Right lobe of liver (tissue), 6 donors: ENCODE measurements around the gene ACACA. TPM values are rescaled to one million over a fixed set of nuclear protein-coding genes. Genes with fewer than 3 reads are reported as not detected.

ENCODE experiments used
- ATAC-seq, 4 donors: fragments of 200-7000 bp; cut with Tn5 transposase; one replicate each; pipeline ENCODE4 v1.9.1; 2020; ENCODE audit warnings: mild to moderate bottlenecking in 4 of 4, moderate library complexity in 4 of 4
- DNase-seq, 3 donors: peaks; one replicate each; pipeline ENCODE4 v3.0.0-alpha.2; 2020
- H3K27ac ChIP-seq, 3 donors: fragments of 200-600 bp; one replicate each; pipeline ENCODE4 v1.8.0; 2022
- H3K27me3 ChIP-seq, 2 donors: fragments of 200-600 bp; one replicate each; pipeline ENCODE4 v1.8.0; 2022
- H3K36me3 ChIP-seq, 4 donors: fragments of 200-600 bp; sonication (generic) in 1 of 4; one replicate each; pipeline versions ENCODE4 v1.5.1 to v1.8.0; 2017 to 2022; ENCODE audit warnings: control low read depth in 1 of 4
- H3K4me1 ChIP-seq, 4 donors: fragments of 200-600 bp; sonication (generic) in 1 of 4; one replicate each; pipeline versions ENCODE4 v1.5.1 to v1.8.0; 2017 to 2022; ENCODE audit warnings: control low read depth in 1 of 4
- H3K4me3 ChIP-seq, 3 donors: fragments of 200-600 bp; one replicate each; pipeline ENCODE4 v1.8.0; 2022
- H3K9me3 ChIP-seq, 4 donors: fragments of 200-600 bp; sonication (generic) in 1 of 4; one replicate each; pipeline versions ENCODE4 v1.5.1 to v1.8.0; 2017 to 2022; ENCODE audit warnings: control low read depth in 1 of 4
- CTCF ChIP-seq, 4 donors: fragments of 200-600 bp in 3 of 4; fragments of 450-650 bp in 1 of 4; IDR thresholded peaks; one replicate each; pipeline versions ENCODE4 v1.5.1 to v1.8.0; 2016 to 2022; ENCODE audit warnings: antibody characterized with exemption in 4 of 4, mild to moderate bottlenecking in 2 of 4
- POLR2A ChIP-seq: fragments of 450-650 bp; IDR thresholded peaks from one replicate; pipeline ENCODE4 v1.6.1; 2017; ENCODE audit warnings: antibody characterized with exemption, mild to moderate bottlenecking
- WGBS: methylation state at CpG from one replicate; pipeline ENCODE4 v1.1.6; 2018; ENCODE audit warnings: low coverage, low lambda C conversion rate; ENCODE audit not compliant: insufficient coverage; ENCODE audit errors: missing lambda C conversion rate; 5-methylcytosine and 5-hydroxymethylcytosine counted together
- intact Hi-C, 2 donors: fragments of 100-400 bp; cut with DNase I; formaldehyde crosslinking; loops; one replicate each; pipeline versions ENCODE4 v1.11.2 to v1.14.1; 2022
- total RNA-seq, 6 experiments: library from RNA; depleted of rRNA in 2 of 6; stranded (reverse); fragments of >200 nt in 2 of 6; fragmentation: NEBNext Ultra II Directional in 3 of 6; extraction: Animal tissue kit (Norgen Biotek cat#: 25700) in 3 of 6; gene quantifications; one replicate each; pipeline versions ENCODE4 v1.1.0 to v1.2.4, GENCODE V29; 2016 to 2023
- donor health status: DM: no; HTN: yes; CAD: no.
- donor health status: DM: no; HTN: no; CAD: no.
- donor health status: DM: no; HTN: no; CAD: no.
- donor health status: DM: no; HTN: yes; CAD: no.
- donor health status: DM: no; HTN: yes; CAD: no.

Gene ACACA
- total RNA-seq, 6 experiments from 2014 or later = 14.6 to 56.4 (median 27.1) TPM

DNA sequence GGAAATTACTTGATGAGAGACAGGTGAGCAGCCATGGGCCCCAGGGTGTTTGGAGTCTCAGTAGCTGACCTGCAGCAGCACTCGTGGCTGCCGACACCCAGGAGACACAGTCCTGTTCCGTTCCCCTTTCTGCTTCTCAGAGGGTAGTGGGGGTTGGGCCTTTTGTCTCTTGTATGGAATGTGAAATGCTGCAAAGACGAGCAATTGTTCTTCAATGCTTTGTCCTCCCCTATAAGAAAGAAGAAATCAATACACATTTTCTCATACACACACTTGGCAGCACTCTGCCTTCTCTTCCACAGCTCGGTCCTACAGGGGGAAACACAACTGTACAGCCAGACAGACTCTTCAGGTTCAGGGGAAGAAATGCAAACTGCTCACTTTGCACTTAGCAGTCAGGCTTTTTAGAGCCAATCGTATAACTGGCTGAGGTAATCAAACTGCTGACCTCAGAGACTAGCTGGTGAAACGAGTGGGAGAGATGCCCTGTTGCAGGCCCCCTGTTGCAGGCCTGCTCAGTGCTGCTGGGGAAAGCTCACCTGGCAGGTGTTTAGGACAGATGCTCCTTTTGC, 361.2 kb downstream of the ACACA start:
- no peak overlapping the region for H3K27ac ChIP-seq
- H3K36me3 ChIP-seq = peaks cover 0 to 3% (median 0%) of the 10 kb centered on the region in 4 donors
- no peak for DNase-seq
- H3K4me1 ChIP-seq = peaks cover 0 to 7% (median 3%) of the 10 kb centered on the region in 4 donors
- H3K4me3 ChIP-seq = no peak overlapping the region
- no peaks in the 10 kb centered on the region for H3K9me3 ChIP-seq
- intact Hi-C loops = loop anchor here (10.0 kb wide), 1 partner anchor 101 kb away; the partner anchor contains the start of gene AATF (in 2 of the 2)
- no peak for ATAC-seq
- 70% methylated on average over 6 of the region's 7 CpGs for WGBS
- no peaks in the 10 kb centered on the region for H3K27me3 ChIP-seq
- TF ChIP-seq POLR2A = no peak

GRCh38 chr17:37043201-37043600, 363.4 kb downstream of the ACACA start:
- intact Hi-C loops = loop anchor here (10.0 kb wide), 1 partner anchor 98 kb away; the partner anchor contains the start of gene AATF (in 2 of the 2)
- no peaks in the 10 kb centered on the region for H3K27me3 ChIP-seq
- ATAC-seq (no peak), DNase-seq (no peak)
- H3K4me3 ChIP-seq = no peak overlapping the region
- no peaks in the 10 kb centered on the region for H3K9me3 ChIP-seq
- H3K27ac ChIP-seq = no peak overlapping the region
- peaks cover 0 to 3% (median 0%) of the 10 kb centered on the region in 4 donors for H3K36me3 ChIP-seq
- TF ChIP-seq CTCF (IDR thresholded peaks at IDR 0.05) (no peak), POLR2A (no peak)
- H3K4me1 ChIP-seq = no peaks in the 10 kb centered on the region
- WGBS = 80% methylated on average over 3 of the region's 3 CpGs

DNA sequence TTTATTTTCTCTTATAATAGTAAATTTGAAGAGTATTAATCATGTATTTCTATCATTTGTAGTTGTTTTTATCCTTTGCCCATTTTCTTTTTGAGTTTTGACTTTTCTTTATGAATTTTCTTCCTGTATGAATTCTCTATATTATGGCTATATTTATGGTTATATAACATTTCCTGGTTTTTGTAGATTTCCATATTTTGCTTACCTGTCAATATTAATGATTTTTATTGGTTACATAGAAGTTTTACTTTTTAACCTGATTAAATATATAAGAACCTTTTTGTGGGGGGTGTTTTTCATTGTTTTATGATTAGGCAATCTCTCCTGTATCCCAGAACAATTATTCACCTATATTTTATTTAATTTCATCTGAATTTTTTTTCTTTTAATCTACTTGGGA, 364.7 kb downstream of the ACACA start:
- peaks cover 0 to 3% (median 0%) of the 10 kb centered on the region in 4 donors for H3K36me3 ChIP-seq
- ATAC-seq = no peak
- intact Hi-C loops = loop anchor here (10.0 kb wide), 1 partner anchor 97 kb away; the partner anchor contains the start of gene AATF (in 2 of the 2)

DNA sequence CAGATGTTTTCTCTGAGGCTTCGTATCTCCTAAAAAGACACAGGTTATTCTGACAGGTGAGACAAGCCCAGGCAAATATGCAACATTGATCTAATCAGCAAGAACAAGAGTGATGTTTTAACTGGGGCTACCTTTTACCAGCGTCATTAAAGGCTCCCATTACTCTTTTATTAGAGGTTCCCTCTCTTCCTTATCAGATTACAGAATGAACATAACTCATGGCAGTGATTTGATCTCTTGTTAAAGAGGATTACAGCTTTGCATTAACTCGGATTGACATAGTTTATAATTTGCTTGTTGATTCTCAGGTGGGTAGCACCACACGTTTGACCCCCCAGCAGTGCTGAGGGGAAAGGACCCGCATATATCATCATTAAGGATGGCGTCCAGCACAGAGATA, 367.4 kb downstream of the ACACA start:
- WGBS = 97% methylated on average over 4 of the region's 6 CpGs
- TF ChIP-seq CTCF (IDR thresholded peaks at IDR 0.05) = no peak
- TF ChIP-seq POLR2A = no peak

More for the DNA sequence above, 364.7 kb downstream of the ACACA start:
- TF ChIP-seq CTCF (IDR thresholded peaks at IDR 0.05) (no peak), POLR2A (no peak)
- DNase-seq = no peak
- no peaks in the 10 kb centered on the region for H3K27me3 ChIP-seq
- no peaks in the 10 kb centered on the region for H3K9me3 ChIP-seq
- no peak overlapping the region for H3K4me3 ChIP-seq
- no peaks in the 10 kb centered on the region for H3K4me1 ChIP-seq
- H3K27ac ChIP-seq = no peak overlapping the region

DNA sequence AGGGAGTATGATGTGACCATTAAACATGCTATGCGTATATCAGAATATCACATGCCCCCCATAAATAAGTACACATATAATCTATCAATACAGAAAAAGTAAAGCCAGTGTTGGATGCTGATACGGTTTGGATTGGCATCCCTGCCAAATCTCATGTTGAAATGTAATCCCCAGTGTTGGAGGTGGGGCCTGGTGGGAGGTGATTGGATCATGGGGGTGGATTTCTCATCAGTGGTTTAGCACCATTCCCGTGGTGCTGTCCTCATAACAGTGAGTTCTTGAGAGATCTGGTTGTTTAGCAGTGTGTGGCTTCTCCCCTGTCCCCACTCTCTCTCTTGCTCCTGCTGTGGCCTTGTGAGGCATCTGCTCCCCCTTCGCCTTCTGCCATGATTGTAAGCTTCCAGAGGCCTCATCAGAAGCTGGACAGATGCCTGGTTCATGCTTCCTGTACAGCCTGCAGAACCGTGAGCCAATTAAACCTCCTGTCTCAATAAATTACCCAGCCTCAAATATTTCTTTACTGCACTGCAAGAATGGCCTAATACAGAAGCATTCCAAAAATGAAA, 369.0 kb downstream of the ACACA start:
- no peak for ATAC-seq
- no peaks in the 10 kb centered on the region for H3K4me1 ChIP-seq
- no peaks in the 10 kb centered on the region for H3K27me3 ChIP-seq
- H3K27ac ChIP-seq = no peak overlapping the region
- no peak for DNase-seq
- H3K4me3 ChIP-seq = no peak overlapping the region
- TF ChIP-seq CTCF (IDR thresholded peaks at IDR 0.05) (no peak), POLR2A (no peak)
- no peaks in the 10 kb centered on the region for H3K36me3 ChIP-seq
- WGBS = 91% methylated on average over 5 of the region's 5 CpGs
- intact Hi-C loops = loop anchor here in 1 of 2 donors (10.0 kb wide), 1 partner anchor 403 kb away; no protein-coding TSS in a partner anchor
- no peaks in the 10 kb centered on the region for H3K9me3 ChIP-seq

More for the DNA sequence above, 367.4 kb downstream of the ACACA start:
- Histone ChIP-seq H3K4me1 (no peaks in the 10 kb centered on the region), H3K9me3 (no peaks in the 10 kb centered on the region), H3K36me3 (peaks cover 0 to 2% (median 0%) of the 10 kb centered on the region in 4 donors), H3K27me3 (no peaks in the 10 kb centered on the region), H3K4me3 (no peak overlapping the region), H3K27ac (no peak overlapping the region)
- intact Hi-C loops = loop anchor here in 1 of 2 donors (10.0 kb wide), 1 partner anchor 404 kb away; no protein-coding TSS in a partner anchor
- no peak for ATAC-seq
- no peak for DNase-seq
